ENCODE measurements around the gene SLC16A3. TPM values are rescaled to one million over a fixed set of nuclear protein-coding genes. Genes with fewer than 3 reads are reported as not detected.

SLC16A3 gene
- total and polyA plus RNA-seq, 9 of the 15 experiments (the other 6 are each of a cell fraction or from before 2014, with no cell fraction given) = 0.11 to 5.4 (median 1.2) TPM; not detected in 2

DNA sequence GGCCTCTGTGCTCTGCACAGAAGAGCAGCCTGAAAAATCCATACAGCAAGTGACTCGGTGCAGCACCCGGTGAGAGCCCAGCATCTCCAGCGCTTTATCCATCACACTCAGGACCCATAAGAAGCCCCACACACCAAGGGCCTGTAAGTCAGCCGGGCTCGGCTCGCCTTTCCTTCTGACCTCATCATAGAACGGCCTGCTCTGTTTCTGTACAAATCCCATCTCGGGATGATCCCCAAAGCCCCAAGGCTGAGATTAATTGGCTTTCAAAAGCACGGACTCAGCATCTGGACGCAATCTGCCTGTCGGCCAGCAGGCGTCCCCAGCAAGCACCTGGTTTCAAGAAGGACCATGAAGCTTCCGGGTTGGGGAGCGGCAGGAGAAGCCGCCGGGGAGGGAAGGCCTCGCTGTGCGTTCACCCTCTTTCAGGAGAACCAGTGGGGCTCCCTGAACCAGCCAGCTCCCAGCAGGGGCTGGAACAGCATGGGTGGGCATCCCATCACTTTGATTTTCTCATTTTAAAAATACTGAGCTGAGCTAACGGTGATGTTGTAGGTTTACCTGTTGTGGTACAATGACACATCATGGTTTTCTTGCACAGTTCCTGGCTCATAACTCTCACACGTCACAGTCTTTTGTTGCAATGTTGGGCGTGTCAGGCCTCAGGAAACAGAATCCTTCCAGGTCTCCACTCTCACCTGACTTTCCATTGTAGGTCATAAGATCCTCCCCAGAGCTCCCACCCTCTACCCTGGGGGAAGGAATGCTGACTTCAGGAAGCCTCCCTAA is 22.9 kb upstream of the SLC16A3 start (continued):
- TF ChIP-seq, protein P1, sequence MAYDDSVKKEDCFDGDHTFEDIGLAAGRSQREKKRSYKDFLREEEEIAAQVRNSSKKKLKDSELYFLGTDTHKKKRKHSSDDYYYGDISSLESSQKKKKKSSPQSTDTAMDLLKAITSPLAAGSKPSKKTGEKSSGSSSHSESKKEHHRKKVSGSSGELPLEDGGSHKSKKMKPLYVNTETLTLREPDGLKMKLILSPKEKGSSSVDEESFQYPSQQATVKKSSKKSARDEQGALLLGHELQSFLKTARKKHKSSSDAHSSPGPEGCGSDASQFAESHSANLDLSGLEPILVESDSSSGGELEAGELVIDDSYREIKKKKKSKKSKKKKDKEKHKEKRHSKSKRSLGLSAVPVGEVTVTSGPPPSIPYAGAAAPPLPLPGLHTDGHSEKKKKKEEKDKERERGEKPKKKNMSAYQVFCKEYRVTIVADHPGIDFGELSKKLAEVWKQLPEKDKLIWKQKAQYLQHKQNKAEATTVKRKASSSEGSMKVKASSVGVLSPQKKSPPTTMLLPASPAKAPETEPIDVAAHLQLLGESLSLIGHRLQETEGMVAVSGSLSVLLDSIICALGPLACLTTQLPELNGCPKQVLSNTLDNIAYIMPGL (CRISPR knock-in tag; IDR thresholded peaks at IDR 0.05) = peak; percentile 59; the same call in 1 of the 2 replicates
- TF ChIP-seq, protein P2, sequence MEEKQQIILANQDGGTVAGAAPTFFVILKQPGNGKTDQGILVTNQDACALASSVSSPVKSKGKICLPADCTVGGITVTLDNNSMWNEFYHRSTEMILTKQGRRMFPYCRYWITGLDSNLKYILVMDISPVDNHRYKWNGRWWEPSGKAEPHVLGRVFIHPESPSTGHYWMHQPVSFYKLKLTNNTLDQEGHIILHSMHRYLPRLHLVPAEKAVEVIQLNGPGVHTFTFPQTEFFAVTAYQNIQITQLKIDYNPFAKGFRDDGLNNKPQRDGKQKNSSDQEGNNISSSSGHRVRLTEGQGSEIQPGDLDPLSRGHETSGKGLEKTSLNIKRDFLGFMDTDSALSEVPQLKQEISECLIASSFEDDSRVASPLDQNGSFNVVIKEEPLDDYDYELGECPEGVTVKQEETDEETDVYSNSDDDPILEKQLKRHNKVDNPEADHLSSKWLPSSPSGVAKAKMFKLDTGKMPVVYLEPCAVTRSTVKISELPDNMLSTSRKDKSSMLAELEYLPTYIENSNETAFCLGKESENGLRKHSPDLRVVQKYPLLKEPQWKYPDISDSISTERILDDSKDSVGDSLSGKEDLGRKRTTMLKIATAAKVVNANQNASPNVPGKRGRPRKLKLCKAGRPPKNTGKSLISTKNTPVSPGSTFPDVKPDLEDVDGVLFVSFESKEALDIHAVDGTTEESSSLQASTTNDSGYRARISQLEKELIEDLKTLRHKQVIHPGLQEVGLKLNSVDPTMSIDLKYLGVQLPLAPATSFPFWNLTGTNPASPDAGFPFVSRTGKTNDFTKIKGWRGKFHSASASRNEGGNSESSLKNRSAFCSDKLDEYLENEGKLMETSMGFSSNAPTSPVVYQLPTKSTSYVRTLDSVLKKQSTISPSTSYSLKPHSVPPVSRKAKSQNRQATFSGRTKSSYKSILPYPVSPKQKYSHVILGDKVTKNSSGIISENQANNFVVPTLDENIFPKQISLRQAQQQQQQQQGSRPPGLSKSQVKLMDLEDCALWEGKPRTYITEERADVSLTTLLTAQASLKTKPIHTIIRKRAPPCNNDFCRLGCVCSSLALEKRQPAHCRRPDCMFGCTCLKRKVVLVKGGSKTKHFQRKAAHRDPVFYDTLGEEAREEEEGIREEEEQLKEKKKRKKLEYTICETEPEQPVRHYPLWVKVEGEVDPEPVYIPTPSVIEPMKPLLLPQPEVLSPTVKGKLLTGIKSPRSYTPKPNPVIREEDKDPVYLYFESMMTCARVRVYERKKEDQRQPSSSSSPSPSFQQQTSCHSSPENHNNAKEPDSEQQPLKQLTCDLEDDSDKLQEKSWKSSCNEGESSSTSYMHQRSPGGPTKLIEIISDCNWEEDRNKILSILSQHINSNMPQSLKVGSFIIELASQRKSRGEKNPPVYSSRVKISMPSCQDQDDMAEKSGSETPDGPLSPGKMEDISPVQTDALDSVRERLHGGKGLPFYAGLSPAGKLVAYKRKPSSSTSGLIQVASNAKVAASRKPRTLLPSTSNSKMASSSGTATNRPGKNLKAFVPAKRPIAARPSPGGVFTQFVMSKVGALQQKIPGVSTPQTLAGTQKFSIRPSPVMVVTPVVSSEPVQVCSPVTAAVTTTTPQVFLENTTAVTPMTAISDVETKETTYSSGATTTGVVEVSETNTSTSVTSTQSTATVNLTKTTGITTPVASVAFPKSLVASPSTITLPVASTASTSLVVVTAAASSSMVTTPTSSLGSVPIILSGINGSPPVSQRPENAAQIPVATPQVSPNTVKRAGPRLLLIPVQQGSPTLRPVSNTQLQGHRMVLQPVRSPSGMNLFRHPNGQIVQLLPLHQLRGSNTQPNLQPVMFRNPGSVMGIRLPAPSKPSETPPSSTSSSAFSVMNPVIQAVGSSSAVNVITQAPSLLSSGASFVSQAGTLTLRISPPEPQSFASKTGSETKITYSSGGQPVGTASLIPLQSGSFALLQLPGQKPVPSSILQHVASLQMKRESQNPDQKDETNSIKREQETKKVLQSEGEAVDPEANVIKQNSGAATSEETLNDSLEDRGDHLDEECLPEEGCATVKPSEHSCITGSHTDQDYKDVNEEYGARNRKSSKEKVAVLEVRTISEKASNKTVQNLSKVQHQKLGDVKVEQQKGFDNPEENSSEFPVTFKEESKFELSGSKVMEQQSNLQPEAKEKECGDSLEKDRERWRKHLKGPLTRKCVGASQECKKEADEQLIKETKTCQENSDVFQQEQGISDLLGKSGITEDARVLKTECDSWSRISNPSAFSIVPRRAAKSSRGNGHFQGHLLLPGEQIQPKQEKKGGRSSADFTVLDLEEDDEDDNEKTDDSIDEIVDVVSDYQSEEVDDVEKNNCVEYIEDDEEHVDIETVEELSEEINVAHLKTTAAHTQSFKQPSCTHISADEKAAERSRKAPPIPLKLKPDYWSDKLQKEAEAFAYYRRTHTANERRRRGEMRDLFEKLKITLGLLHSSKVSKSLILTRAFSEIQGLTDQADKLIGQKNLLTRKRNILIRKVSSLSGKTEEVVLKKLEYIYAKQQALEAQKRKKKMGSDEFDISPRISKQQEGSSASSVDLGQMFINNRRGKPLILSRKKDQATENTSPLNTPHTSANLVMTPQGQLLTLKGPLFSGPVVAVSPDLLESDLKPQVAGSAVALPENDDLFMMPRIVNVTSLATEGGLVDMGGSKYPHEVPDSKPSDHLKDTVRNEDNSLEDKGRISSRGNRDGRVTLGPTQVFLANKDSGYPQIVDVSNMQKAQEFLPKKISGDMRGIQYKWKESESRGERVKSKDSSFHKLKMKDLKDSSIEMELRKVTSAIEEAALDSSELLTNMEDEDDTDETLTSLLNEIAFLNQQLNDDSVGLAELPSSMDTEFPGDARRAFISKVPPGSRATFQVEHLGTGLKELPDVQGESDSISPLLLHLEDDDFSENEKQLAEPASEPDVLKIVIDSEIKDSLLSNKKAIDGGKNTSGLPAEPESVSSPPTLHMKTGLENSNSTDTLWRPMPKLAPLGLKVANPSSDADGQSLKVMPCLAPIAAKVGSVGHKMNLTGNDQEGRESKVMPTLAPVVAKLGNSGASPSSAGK (IDR thresholded peaks at IDR 0.05) = no peak
- TF ChIP-seq YY1 (IDR thresholded peaks at IDR 0.05; ENCODE audit: borderline replicate concordance in 1 of 3, control insufficient read depth in 1 of 3, extremely low read depth in 1 of 3, insufficient read depth in 3 of 3, insufficient read length in 1 of 3, insufficient replicate concordance in 2 of 3, low read depth in 1 of 3, low read length in 2 of 3) = peak in 2 of 3 experiments; percentile 27 to 36
- TF ChIP-seq ZNF134 (CRISPR knock-in tag; conservative IDR thresholded peaks at IDR 0.05) = 0 out of 2 replicates have a peak, but pooled peaks have one; percentile 33
- 0 out of 2 replicates have a peak, but pooled peaks have one; percentile 28 for TF ChIP-seq SPI1 (IDR thresholded peaks at IDR 0.05; ENCODE audit: borderline replicate concordance, low read depth, low read length)
- TF ChIP-seq PHF8 (IDR thresholded peaks at IDR 0.05; ENCODE audit: borderline replicate concordance, low read length) = peak; percentile 55; the same call in 1 of the 2 replicates
